GM19395 (cell line): Measurements from ENCODE around the gene LRTM2.

Experiments
- ATAC-seq: cut with Tn5 transposase; IDR thresholded peaks from one replicate; pipeline ENCODE4 v1.9.1; 2021; ENCODE audit warnings: mild to moderate bottlenecking, moderate library complexity; ENCODE audit not compliant: unreplicated experiment

The LRTM2 gene

GRCh38 chr12:1820191-1820895 lies at the start of gene LRTM2:
TSS of gene LRTM2 (plus strand) at chr12:1820565. CDS start at chr12:1828149, 7,584 bp downstream.
- ATAC-seq = no peak

- no peak for ATAC-seq
These were observed 46.3 kb upstream of the LRTM2 start for GRCh38 chr12:1773937-1774655.

- ATAC-seq = no peak
These were observed 44.0 kb upstream of the LRTM2 start for GRCh38 chr12:1776170-1776921.

GRCh38 chr12:1777798-1778197 lies 42.6 kb upstream of the LRTM2 start:
- no peak for ATAC-seq

- ATAC-seq = no peak
These were observed 41.5 kb upstream of the LRTM2 start for GRCh38 chr12:1778911-1779310.

- ATAC-seq = no peak
These were observed 40.6 kb upstream of the LRTM2 start for GRCh38 chr12:1779783-1780182.

GRCh38 chr12:1781772-1782171 lies 38.6 kb upstream of the LRTM2 start:
- no peak for ATAC-seq

GRCh38 chr12:1782215-1782614 lies 38.1 kb upstream of the LRTM2 start:
- no peak for ATAC-seq

- no peak for ATAC-seq
These were observed 32.7 kb upstream of the LRTM2 start for GRCh38 chr12:1787714-1788113.

- no peak for ATAC-seq
These were observed 29.9 kb upstream of the LRTM2 start for GRCh38 chr12:1790444-1790843.

GRCh38 chr12:1791104-1791841 lies 29.1 kb upstream of the LRTM2 start:
- no peak for ATAC-seq

- ATAC-seq = no peak
These were observed 28.0 kb upstream of the LRTM2 start for GRCh38 chr12:1792406-1792805.

- ATAC-seq = no peak
These were observed 26.7 kb upstream of the LRTM2 start for GRCh38 chr12:1793426-1794210.

GRCh38 chr12:1794440-1795090 lies 25.8 kb upstream of the LRTM2 start:
- ATAC-seq = no peak

- ATAC-seq = no peak
These were observed 25.1 kb upstream of the LRTM2 start for GRCh38 chr12:1795221-1795784.

- peak; percentile 88 for ATAC-seq
These were observed 24.4 kb upstream of the LRTM2 start for GRCh38 chr12:1795785-1796514.

GRCh38 chr12:1796515-1797010 lies 23.8 kb upstream of the LRTM2 start:
- ATAC-seq = peak; percentile 44
